Left ventricle myocardium inferior (tissue), 1 donor: ENCODE measurements around the gene SLC19A1. TPM values are rescaled to one million over a fixed set of nuclear protein-coding genes. Genes with fewer than 3 reads are reported as not detected.

Source experiments
- DNase-seq: peaks from one replicate; pipeline ENCODE4 v3.0.0-alpha.2; 2020
- H3K27ac ChIP-seq: fragments of 200-600 bp; replicated peaks from 2 replicates; pipeline ENCODE4 v1.8.0; 2021
- H3K27me3 ChIP-seq: fragments of 200-600 bp; 2 replicates; pipeline ENCODE4 v1.8.0; 2021; ENCODE audit warnings: low read depth
- H3K36me3 ChIP-seq: fragments of 200-600 bp; 2 replicates; pipeline ENCODE4 v1.8.0; 2021
- H3K4me1 ChIP-seq: fragments of 200-600 bp; 2 replicates; pipeline ENCODE4 v1.8.0; 2021
- H3K4me3 ChIP-seq: fragments of 200-600 bp; 2 replicates; pipeline ENCODE4 v1.8.0; 2021; ENCODE audit warnings: mild to moderate bottlenecking, moderate library complexity
- H3K9me3 ChIP-seq: fragments of 200-600 bp; replicated peaks from 2 replicates; pipeline ENCODE4 v1.8.0; 2021
- CTCF ChIP-seq: fragments of 200-600 bp; IDR thresholded peaks from 2 replicates; pipeline ENCODE4 v1.8.0; 2021; ENCODE audit warnings: antibody characterized with exemption, mild to moderate bottlenecking, borderline replicate concordance
- intact Hi-C: fragments of 100-400 bp; cut with micrococcal nuclease; formaldehyde crosslinking; loops from one replicate; pipeline ENCODE4 v1.11.0; 2022
- total RNA-seq: library from RNA; stranded (reverse); fragmentation: NEBNext Ultra II Directional; extraction: Animal tissue kit (Norgen Biotek cat#: 25700); gene quantifications from one replicate; pipeline ENCODE4 v1.2.1, GENCODE V29; 2021
- donor health status: DM: no; HTN: yes; CAD: no; lungs with severe emphysema.

Gene SLC19A1
- total RNA-seq, 1 donor from 2014 or later: 4.9 TPM

- no peak for DNase-seq
- no peak overlapping the region for H3K4me3 ChIP-seq
- no peaks in the 10 kb centered on the region for H3K27me3 ChIP-seq
- peaks cover 19% of the 10 kb centered on the region for H3K9me3 ChIP-seq
- peaks cover 14% of the 10 kb centered on the region for H3K4me1 ChIP-seq
- H3K27ac ChIP-seq: no peak overlapping the region
- TF ChIP-seq CTCF: no peak
- intact Hi-C loops: no loop called here
- H3K36me3 ChIP-seq: peaks cover 28% of the 10 kb centered on the region
Measured at GRCh38 chr21:45460611-45461368, 81.5 kb downstream of the SLC19A1 start.

- H3K27ac ChIP-seq: no peak overlapping the region
- H3K27me3 ChIP-seq: no peaks in the 10 kb centered on the region
- peaks cover 19% of the 10 kb centered on the region for H3K9me3 ChIP-seq
- H3K4me1 ChIP-seq: peaks cover 21% of the 10 kb centered on the region
- TF ChIP-seq CTCF: no peak
- H3K36me3 ChIP-seq: peaks cover 28% of the 10 kb centered on the region
- no peak overlapping the region for H3K4me3 ChIP-seq
- DNase-seq: peak; percentile 13
- intact Hi-C loops: no loop called here
Measured at GRCh38 chr21:45460011-45460565, 82.2 kb downstream of the SLC19A1 start.

- Histone ChIP-seq H3K9me3 (peaks cover 19% of the 10 kb centered on the region), H3K4me1 (peaks cover 28% of the 10 kb centered on the region), H3K4me3 (no peak overlapping the region), H3K27me3 (no peaks in the 10 kb centered on the region), H3K36me3 (peaks cover 28% of the 10 kb centered on the region), H3K27ac (no peak overlapping the region)
- no peak for TF ChIP-seq CTCF
- intact Hi-C loops: no loop called here
- DNase-seq: peak; percentile 13
Measured at GRCh38 chr21:45459171-45460010, 82.8 kb downstream of the SLC19A1 start.

GRCh38 chr21:45458281-45459170 lies 83.7 kb downstream of the SLC19A1 start:
- no peaks in the 10 kb centered on the region for H3K27me3 ChIP-seq
- H3K4me1 ChIP-seq: peaks cover 37% of the 10 kb centered on the region
- H3K36me3 ChIP-seq: peaks cover 28% of the 10 kb centered on the region
- DNase-seq: peak; percentile 14
- H3K27ac ChIP-seq: no peak overlapping the region
- no peak for TF ChIP-seq CTCF
- peaks cover 19% of the 10 kb centered on the region for H3K9me3 ChIP-seq
- intact Hi-C loops: no loop called here
- H3K4me3 ChIP-seq: peak overlapping the region; percentile 62

GRCh38 chr21:45457832-45458172 lies 84.4 kb downstream of the SLC19A1 start:
- intact Hi-C loops: no loop called here
- TF ChIP-seq CTCF: no peak
- Histone ChIP-seq H3K27me3 (no peaks in the 10 kb centered on the region), H3K4me3 (peak overlapping the region; percentile 62), H3K9me3 (peaks cover 19% of the 10 kb centered on the region), H3K36me3 (peaks cover 28% of the 10 kb centered on the region), H3K27ac (no peak overlapping the region), H3K4me1 (peaks cover 41% of the 10 kb centered on the region)
- peak; percentile 6 for DNase-seq
